Fibroblast of lung (primary cell): Measurements from ENCODE around the gene RYR2. TPM values are rescaled to one million over a fixed set of nuclear protein-coding genes. Genes with fewer than 3 reads are reported as not detected.

Experiments used
- DNase-seq, 2 donors: peaks; one replicate each; pipeline versions ENCODE4 v3.0.0 to v3.0.0-alpha.2; 2010; ENCODE audit warnings: low read depth in 2 of 2
- H2AFZ ChIP-seq: 2 replicates; pipeline ENCODE4 v1.5.1; 2012; ENCODE audit warnings: low read length, control low read depth, inconsistent platforms
- H3K27ac ChIP-seq: 2 replicates; pipeline ENCODE4 v1.5.1; 2011; ENCODE audit warnings: low read length, control low read depth; ENCODE audit not compliant: insufficient read depth
- H3K27me3 ChIP-seq: 2 replicates; pipeline ENCODE4 v1.5.1; 2011; ENCODE audit warnings: mild to moderate bottlenecking, low read length; ENCODE audit not compliant: control insufficient read depth, insufficient read depth
- H3K36me3 ChIP-seq: 2 replicates; pipeline ENCODE4 v1.5.1; 2011; ENCODE audit warnings: low read length; ENCODE audit not compliant: control insufficient read depth, insufficient read depth
- H3K4me1 ChIP-seq: 2 replicates; pipeline ENCODE4 v1.5.1; 2011; ENCODE audit warnings: low read length; ENCODE audit not compliant: control insufficient read depth, insufficient read depth; ENCODE audit errors: extremely low read depth
- H3K4me2 ChIP-seq: 2 replicates; pipeline ENCODE4 v1.5.1; 2011; ENCODE audit warnings: low read length, control low read depth; ENCODE audit not compliant: insufficient read depth; ENCODE audit errors: extremely low read depth
- H3K4me3 ChIP-seq, 4 experiments: fragments of 200-600 bp in 1 of 4; sonication (generic) in 1 of 4; replicated peaks in 1 of 4; 2 replicates each; pipeline ENCODE4 v1.5.1; 2011 to 2016; ENCODE audit warnings: low read length in 4 of 4, low read depth in 3 of 4, mild to moderate bottlenecking in 3 of 4, control low read depth in 2 of 4, inconsistent platforms in 1 of 4, mixed read lengths in 1 of 4; ENCODE audit not compliant: insufficient read depth in 1 of 4; ENCODE audit errors: control extremely low read depth in 1 of 4
- H3K79me2 ChIP-seq: 2 replicates; pipeline ENCODE4 v1.5.1; 2012; ENCODE audit warnings: mild to moderate bottlenecking, low read length, inconsistent platforms; ENCODE audit not compliant: control insufficient read depth, insufficient read depth
- H3K9ac ChIP-seq: 2 replicates; pipeline ENCODE4 v1.5.1; 2011; ENCODE audit warnings: mild to moderate bottlenecking, low read length, control low read depth; ENCODE audit not compliant: insufficient read depth
- H3K9me3 ChIP-seq: 2 replicates; pipeline ENCODE4 v1.5.1; 2012; ENCODE audit warnings: low read depth, low read length; ENCODE audit not compliant: control insufficient read depth, insufficient read depth
- H4K20me1 ChIP-seq: 2 replicates; pipeline ENCODE4 v1.5.1; 2011; ENCODE audit warnings: low read length; ENCODE audit not compliant: control insufficient read depth, insufficient read depth; ENCODE audit errors: extremely low read depth
- EZH2 ChIP-seq: IDR thresholded peaks from 2 replicates; pipeline ENCODE4 v1.5.1; 2012; ENCODE audit warnings: low read length, control low read depth, mild to moderate bottlenecking; ENCODE audit errors: missing control alignments
- polyA plus RNA-seq, 2 donors: library from polyadenylated mRNA; depleted of rRNA in 1 of 2; stranded (reverse) in 1 of 2; unstranded in 1 of 2; fragments of >200 nt; gene quantifications; 2 replicates each; pipeline ENCODE4 v1.2.1, GENCODE V29; 2011 to 2012; ENCODE audit warnings: missing spikeins in 1 of 2
- total RNA-seq: library from RNA; depleted of rRNA; stranded (reverse); fragments of >200 nt; gene quantifications from 2 replicates; pipeline ENCODE4 v1.2.1, GENCODE V29; 2014
- TF ChIP-seq, protein P1 (sequence below), 2 donors: IDR thresholded peaks in 1 of 2; conservative IDR thresholded peaks in 1 of 2; 1 replicate in 1 of 2; 2 replicates in 1 of 2; pipeline ENCODE4 v1.5.1; 2011 to 2012; ENCODE audit warnings: low read length in 2 of 2, control low read depth in 1 of 2, inconsistent platforms in 1 of 2, low read depth in 1 of 2, mild to moderate bottlenecking in 1 of 2

RYR2 gene
- total and polyA plus RNA-seq, 2 donors (not counting 1 experiment from before 2014, with no cell fraction given), result 0.06 to 0.17 TPM

DNA sequence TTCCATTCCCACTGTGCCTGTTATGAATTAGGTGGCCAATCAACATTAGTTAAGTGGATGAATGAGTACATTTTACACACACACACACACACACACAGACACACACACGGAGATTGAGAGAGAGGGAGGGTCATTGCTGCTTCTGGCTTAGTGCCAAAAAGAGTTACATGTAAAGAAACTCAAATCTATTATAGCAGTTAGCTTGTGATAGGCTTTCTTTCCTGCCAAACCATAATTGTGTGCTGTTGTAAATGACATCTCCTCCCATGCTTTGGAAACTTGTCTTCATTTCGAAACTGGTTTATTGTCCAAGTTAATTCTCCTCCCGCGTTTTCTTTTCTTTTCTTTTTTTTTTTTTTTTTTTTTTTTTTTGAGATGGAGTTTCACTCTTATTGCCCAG, 36.3 kb upstream of the RYR2 start:
- H3K9ac ChIP-seq, result no peak overlapping the region
- H2AFZ ChIP-seq, result no peak overlapping the region
- H3K36me3 ChIP-seq, result no peaks in the 10 kb centered on the region
- H3K4me2 ChIP-seq, result no peak overlapping the region
- no peaks in the 10 kb centered on the region for H4K20me1 ChIP-seq
- DNase-seq, result no peak
- H3K79me2 ChIP-seq, result no peaks in the 10 kb centered on the region
- H3K27ac ChIP-seq, result no peak overlapping the region
- H3K4me1 ChIP-seq, result no peaks in the 10 kb centered on the region
- H3K4me3 ChIP-seq, result no peak overlapping the region
- TF ChIP-seq, protein P1, sequence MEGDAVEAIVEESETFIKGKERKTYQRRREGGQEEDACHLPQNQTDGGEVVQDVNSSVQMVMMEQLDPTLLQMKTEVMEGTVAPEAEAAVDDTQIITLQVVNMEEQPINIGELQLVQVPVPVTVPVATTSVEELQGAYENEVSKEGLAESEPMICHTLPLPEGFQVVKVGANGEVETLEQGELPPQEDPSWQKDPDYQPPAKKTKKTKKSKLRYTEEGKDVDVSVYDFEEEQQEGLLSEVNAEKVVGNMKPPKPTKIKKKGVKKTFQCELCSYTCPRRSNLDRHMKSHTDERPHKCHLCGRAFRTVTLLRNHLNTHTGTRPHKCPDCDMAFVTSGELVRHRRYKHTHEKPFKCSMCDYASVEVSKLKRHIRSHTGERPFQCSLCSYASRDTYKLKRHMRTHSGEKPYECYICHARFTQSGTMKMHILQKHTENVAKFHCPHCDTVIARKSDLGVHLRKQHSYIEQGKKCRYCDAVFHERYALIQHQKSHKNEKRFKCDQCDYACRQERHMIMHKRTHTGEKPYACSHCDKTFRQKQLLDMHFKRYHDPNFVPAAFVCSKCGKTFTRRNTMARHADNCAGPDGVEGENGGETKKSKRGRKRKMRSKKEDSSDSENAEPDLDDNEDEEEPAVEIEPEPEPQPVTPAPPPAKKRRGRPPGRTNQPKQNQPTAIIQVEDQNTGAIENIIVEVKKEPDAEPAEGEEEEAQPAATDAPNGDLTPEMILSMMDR (conservative IDR thresholded peaks at IDR 0.05 in 1 of 2, IDR thresholded peaks at IDR 0.05 in 1 of 2; ENCODE audit: low read depth in 1 of 2, low read length in 2 of 2), result no peak
- no peak for TF ChIP-seq EZH2
- H3K9me3 ChIP-seq, result no peaks in the 10 kb centered on the region
- H3K27me3 ChIP-seq, result no peaks in the 10 kb centered on the region

GRCh38 chr1:237007147-237007881, 34.7 kb upstream of the RYR2 start:
- TF ChIP-seq EZH2, result no peak
- TF ChIP-seq, protein P1 (conservative IDR thresholded peaks at IDR 0.05 in 1 of 2, IDR thresholded peaks at IDR 0.05 in 1 of 2; ENCODE audit: low read depth in 1 of 2, low read length in 2 of 2), result no peak
- no peak overlapping the region for H2AFZ ChIP-seq
- no peaks in the 10 kb centered on the region for H3K4me1 ChIP-seq
- H3K4me2 ChIP-seq, result no peak overlapping the region
- DNase-seq, result no peak
- H4K20me1 ChIP-seq, result no peaks in the 10 kb centered on the region
- no peaks in the 10 kb centered on the region for H3K9me3 ChIP-seq
- no peaks in the 10 kb centered on the region for H3K36me3 ChIP-seq
- H3K9ac ChIP-seq, result no peak overlapping the region
- no peak overlapping the region for H3K4me3 ChIP-seq
- no peaks in the 10 kb centered on the region for H3K79me2 ChIP-seq
- H3K27ac ChIP-seq, result no peak overlapping the region
- no peaks in the 10 kb centered on the region for H3K27me3 ChIP-seq

DNA sequence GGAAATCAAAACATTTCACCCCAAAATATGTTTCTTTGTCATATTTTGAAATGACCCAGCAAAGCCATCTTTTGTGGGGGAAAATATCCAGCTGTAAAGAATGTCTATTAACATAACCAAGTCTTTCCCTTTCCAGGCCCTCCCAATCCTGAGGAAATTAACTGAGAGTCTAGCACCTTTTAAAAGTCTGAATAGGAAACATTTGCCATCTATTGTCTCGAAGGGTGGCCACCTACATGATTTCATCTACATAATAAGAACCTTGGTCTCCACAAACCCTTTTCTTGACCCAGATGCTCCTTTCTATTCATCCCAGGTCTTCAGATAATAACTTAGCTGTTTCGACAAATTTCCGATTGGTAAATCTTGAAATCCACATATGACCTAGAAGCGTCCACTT, 32.4 kb upstream of the RYR2 start:
- no peak for TF ChIP-seq EZH2
- TF ChIP-seq, protein P1 (conservative IDR thresholded peaks at IDR 0.05 in 1 of 2, IDR thresholded peaks at IDR 0.05 in 1 of 2; ENCODE audit: low read depth in 1 of 2, low read length in 2 of 2), result no peak
- Histone ChIP-seq H3K27ac (no peak overlapping the region), H3K79me2 (no peaks in the 10 kb centered on the region), H3K4me3 (no peak overlapping the region), H3K4me1 (no peaks in the 10 kb centered on the region), H3K4me2 (no peak overlapping the region), H3K9me3 (no peaks in the 10 kb centered on the region), H3K9ac (no peak overlapping the region), H3K36me3 (no peaks in the 10 kb centered on the region), H2AFZ (no peak overlapping the region), H3K27me3 (no peaks in the 10 kb centered on the region), H4K20me1 (no peaks in the 10 kb centered on the region)
- no peak for DNase-seq
